CD14-positive monocyte (primary cell): Measurements from ENCODE around the gene PLA2G15. TPM values are rescaled to one million over a fixed set of nuclear protein-coding genes. Genes with fewer than 3 reads are reported as not detected.

Source experiments
- DNase-seq, 3 donors: peaks; one replicate each; pipeline ENCODE4 v3.0.0-alpha.2; 2011 to 2022
- H2AFZ ChIP-seq: 2 replicates; pipeline ENCODE4 v1.6.0; 2012; ENCODE audit warnings: mild to moderate bottlenecking, low read depth, low read length, inconsistent platforms; ENCODE audit not compliant: insufficient read depth, poor library complexity, severe bottlenecking
- H3K27ac ChIP-seq, 2 donors: 1 replicate in 1 of 2; 2 replicates in 1 of 2; pipeline ENCODE4 v1.5.1; 2012 to 2013; ENCODE audit warnings: low read length in 2 of 2, control low read depth in 1 of 2, inconsistent platforms in 1 of 2, low read depth in 1 of 2, mild to moderate bottlenecking in 1 of 2
- H3K27me3 ChIP-seq, 2 donors: one replicate each; pipeline versions ENCODE4 v1.6.0 to v1.6.1; 2011 to 2013; ENCODE audit warnings: low read length in 2 of 2; ENCODE audit not compliant: control insufficient read depth in 2 of 2, insufficient read depth in 2 of 2
- H3K36me3 ChIP-seq, 2 donors: replicated peaks in 1 of 2; 1 replicate in 1 of 2; 2 replicates in 1 of 2; pipeline versions ENCODE4 v1.5.1 to v1.6.1; 2012 to 2013; ENCODE audit warnings: low read length in 2 of 2, control low read depth in 1 of 2, inconsistent platforms in 1 of 2, mild to moderate bottlenecking in 1 of 2; ENCODE audit not compliant: insufficient read depth in 2 of 2, control insufficient read depth in 1 of 2
- H3K4me1 ChIP-seq, 2 donors: 1 replicate in 1 of 2; 2 replicates in 1 of 2; pipeline versions ENCODE4 v1.5.1 to v1.6.1; 2012 to 2013; ENCODE audit warnings: low read length in 2 of 2, control low read depth in 1 of 2, inconsistent platforms in 1 of 2, mild to moderate bottlenecking in 1 of 2, moderate library complexity in 1 of 2; ENCODE audit not compliant: insufficient read depth in 2 of 2, control insufficient read depth in 1 of 2
- H3K4me2 ChIP-seq: replicated peaks from 2 replicates; pipeline ENCODE3; 2012; ENCODE audit warnings: low read length, moderate library complexity, mild to moderate bottlenecking; ENCODE audit not compliant: poor library complexity, severe bottlenecking; ENCODE audit errors: extremely low read depth
- H3K4me3 ChIP-seq, 3 experiments: fragments of 200-600 bp in 1 of 3; sonication (generic) in 1 of 3; replicated peaks in 1 of 3; 1 replicate in 2 of 3; 2 replicates in 1 of 3; pipeline ENCODE4 v1.5.1; 2011 to 2013; ENCODE audit warnings: low read length in 3 of 3, mild to moderate bottlenecking in 3 of 3, control low read depth in 2 of 3, low read depth in 2 of 3, inconsistent platforms in 1 of 3, moderate library complexity in 1 of 3
- H3K79me2 ChIP-seq: 2 replicates; pipeline ENCODE4 v1.6.0; 2012; ENCODE audit warnings: mild to moderate bottlenecking, control low read depth, inconsistent platforms, low read length, moderate library complexity; ENCODE audit not compliant: insufficient read depth
- H3K9ac ChIP-seq: 2 replicates; pipeline ENCODE4 v1.6.0; 2017; ENCODE audit warnings: low read length, mild to moderate bottlenecking; ENCODE audit not compliant: insufficient read depth, poor library complexity, severe bottlenecking
- H3K9me3 ChIP-seq, 2 donors: replicated peaks in 1 of 2; 1 replicate in 1 of 2; 2 replicates in 1 of 2; pipeline versions ENCODE4 v1.5.1 to v1.6.1; 2012 to 2013; ENCODE audit warnings: low read length in 2 of 2, control low read depth in 1 of 2; ENCODE audit not compliant: control insufficient read depth in 1 of 2, insufficient read depth in 1 of 2
- H4K20me1 ChIP-seq: 2 replicates; pipeline ENCODE4 v1.6.0; 2012; ENCODE audit warnings: mild to moderate bottlenecking, low read length, control low read depth, moderate library complexity; ENCODE audit not compliant: insufficient read depth
- H3K27ac Mint-ChIP-seq, 7 donors: one replicate each; pipeline ENCODE4 v1.8.0; 2020; ENCODE audit warnings: mild to moderate bottlenecking in 7 of 7, mixed read lengths in 7 of 7, moderate library complexity in 6 of 7, inconsistent platforms in 2 of 7
- H3K27me3 Mint-ChIP-seq, 3 donors: one replicate each; pipeline ENCODE4 v1.8.0; 2021 to 2022; ENCODE audit warnings: low read depth in 3 of 3, mild to moderate bottlenecking in 3 of 3, mixed read lengths in 3 of 3, moderate library complexity in 3 of 3, inconsistent platforms in 1 of 3
- H3K36me3 Mint-ChIP-seq, 2 donors: one replicate each; pipeline ENCODE4 v1.8.0; 2020; ENCODE audit warnings: mixed read lengths in 2 of 2, inconsistent platforms in 1 of 2, mild to moderate bottlenecking in 1 of 2
- H3K4me1 Mint-ChIP-seq: one replicate; pipeline ENCODE4 v1.8.0; 2020; ENCODE audit warnings: mild to moderate bottlenecking, mixed read lengths
- H3K4me3 Mint-ChIP-seq, 2 donors: one replicate each; pipeline ENCODE4 v1.8.0; 2020; ENCODE audit warnings: mild to moderate bottlenecking in 2 of 2, mixed read lengths in 2 of 2, moderate library complexity in 1 of 2
- H3K9me3 Mint-ChIP-seq, 7 donors: one replicate each; pipeline ENCODE4 v1.8.0; 2020 to 2022; ENCODE audit warnings: mixed read lengths in 7 of 7, mild to moderate bottlenecking in 6 of 7, moderate library complexity in 6 of 7, inconsistent platforms in 2 of 7
- CTCF ChIP-seq: fragments of 200-600 bp; IDR thresholded peaks from one replicate; pipeline ENCODE4 v1.8.0; 2022; ENCODE audit warnings: antibody characterized with exemption, mild to moderate bottlenecking
- WGBS: methylation state at CpG from one replicate; pipeline ENCODE4 v1.1.5; 2013; ENCODE audit warnings: missing lambda C conversion rate; ENCODE audit not compliant: insufficient coverage; 5-methylcytosine and 5-hydroxymethylcytosine counted together
- intact Hi-C, 2 donors: fragments of 100-400 bp; cut with micrococcal nuclease; formaldehyde crosslinking; loops; one replicate each; pipeline versions ENCODE4 v1.15.0 to v1.15.1; 2023
- polyA plus RNA-seq, 3 donors: library from polyadenylated mRNA; depleted of rRNA in 1 of 3; unstranded in 2 of 3; stranded (reverse) in 1 of 3; fragments of 300-500 nt in 2 of 3; fragments of >200 nt in 1 of 3; fragmentation: Illumina TruSeq in 2 of 3; gene quantifications; 1 replicate in 2 of 3; 2 replicates in 1 of 3; pipeline ENCODE4 v1.2.3, GENCODE V29; 2012 to 2021

PLA2G15 gene
- polyA plus RNA-seq, 3 donors: 27.8 to 34.8 (median 29.5) TPM

GRCh38 chr16:68249371-68249770, 4.2 kb downstream of the PLA2G15 start:
- Histone ChIP-seq H3K4me3 (no peak overlapping the region), H3K27me3 (no peaks in the 10 kb centered on the region), H3K4me1 (peaks cover 35 to 43% of the 10 kb centered on the region in 2 donors), H2AFZ (no peak overlapping the region), H3K36me3 (peaks cover 37 to 56% of the 10 kb centered on the region in 2 donors), H3K9ac (no peak overlapping the region), H3K27ac (peak overlapping the region in 1 of 2 donors; percentile 41), H3K4me2 (no peak overlapping the region), H3K9me3 (no peaks in the 10 kb centered on the region), H4K20me1 (peaks cover 12% of the 10 kb centered on the region), H3K79me2 (peaks cover 39% of the 10 kb centered on the region)
- 81% methylated on average over 3 of the region's 4 CpGs for WGBS
- intact Hi-C loops: loop anchor here (5.0 to 10.0 kb wide), 2 partner anchors 63 to 165 kb away; partner anchors contain the start of genes PRMT7 (in 2 of the 2), SLC7A6OS (in 2 of the 2) and NFATC3 (in 1 of the 2)
- TF ChIP-seq CTCF: no peak
- Mint-ChIP-seq H3K9me3 (peaks cover 0 to 2% (median 0%) of the 10 kb centered on the region in 7 donors), H3K27ac (peak overlapping the region in 6 of 7 donors; percentile 35 to 78 (median 42)), H3K36me3 (peaks cover 44 to 64% of the 10 kb centered on the region in 2 donors), H3K27me3 (peaks cover 0 to 3% (median 2%) of the 10 kb centered on the region in 3 donors), H3K4me3 (no peak overlapping the region), H3K4me1 (peaks cover 45% of the 10 kb centered on the region)
- no peak for DNase-seq

- Mint-ChIP-seq H3K4me1 (peaks cover 34% of the 10 kb centered on the region), H3K4me3 (no peak overlapping the region), H3K27ac (no peak overlapping the region), H3K27me3 (peaks cover 0 to 2% (median 0%) of the 10 kb centered on the region in 3 donors), H3K36me3 (peaks cover 56 to 80% of the 10 kb centered on the region in 2 donors), H3K9me3 (peaks cover 0 to 2% (median 0%) of the 10 kb centered on the region in 7 donors)
- Histone ChIP-seq H3K4me1 (peaks cover 27 to 31% of the 10 kb centered on the region in 2 donors), H3K4me2 (no peak overlapping the region), H3K36me3 (peaks cover 52 to 72% of the 10 kb centered on the region in 2 donors), H3K9me3 (no peaks in the 10 kb centered on the region), H3K9ac (no peak overlapping the region), H2AFZ (no peak overlapping the region), H3K4me3 (no peak overlapping the region), H3K27ac (no peak overlapping the region), H3K27me3 (no peaks in the 10 kb centered on the region), H4K20me1 (peaks cover 8% of the 10 kb centered on the region), H3K79me2 (peaks cover 29% of the 10 kb centered on the region)
- no peak for TF ChIP-seq CTCF
- no peak for DNase-seq
- intact Hi-C loops: no loop called here
- 100% methylated on average over 2 of the region's 6 CpGs for WGBS
These were observed 5.8 kb downstream of the PLA2G15 start for GRCh38 chr16:68250951-68251350.
